GM19023 (cell line): ENCODE measurements around the gene GPANK1.

Experiments
- ATAC-seq: cut with Tn5 transposase; IDR thresholded peaks from one replicate; pipeline ENCODE4 v1.9.1; 2021; ENCODE audit warnings: mild to moderate bottlenecking, moderate library complexity; ENCODE audit not compliant: unreplicated experiment

The GPANK1 gene

GRCh38 chr6:31621991-31622390 lies 42.8 kb downstream of the GPANK1 start:
- ATAC-seq: no peak

- ATAC-seq: no peak
These were observed 43.4 kb downstream of the GPANK1 start for GRCh38 chr6:31621320-31621939.

GRCh38 chr6:31620586-31621319 lies 44.0 kb downstream of the GPANK1 start, which contains the start of gene PRRC2A:
PRRC2A (plus strand) TSS chr6:31620715; CDS start chr6:31622790, 2,075 bp downstream.
- peak; percentile 34 for ATAC-seq

- ATAC-seq: peak; percentile 81
These were observed 44.8 kb downstream of the GPANK1 start for GRCh38 chr6:31619805-31620585.

GRCh38 chr6:31617010-31617409 lies 47.8 kb downstream of the GPANK1 start:
- no peak for ATAC-seq

GRCh38 chr6:31615748-31616147 lies 49.0 kb downstream of the GPANK1 start:
- no peak for ATAC-seq

GRCh38 chr6:31614684-31615578 lies 49.9 kb downstream of the GPANK1 start, which contains the start of gene AIF1:
AIF1 (plus strand) TSS chr6:31615234; CDS start chr6:31615330, 96 bp downstream.
- ATAC-seq: no peak

- ATAC-seq: no peak
These were observed 50.6 kb downstream of the GPANK1 start for GRCh38 chr6:31614075-31614619.
